Measurements from ENCODE around the gene ADORA2A.
A peak's percentile ranks its signal among the peaks of the same experiment; 100 is the strongest.

ADORA2A gene

GRCh38 chr22:24400034-24400725 is 27.2 kb upstream of the ADORA2A start:
- Histone ChIP-seq H3K4me1 (ENCODE audit: control insufficient read depth in 1 of 2, insufficient read depth in 1 of 2, low read depth in 1 of 2, low read length in 1 of 2) (peaks cover 6 to 9% of the 10 kb centered on the region in 2 experiments), H3K27me3 (no peaks in the 10 kb centered on the region), H3K4me3 (ENCODE audit: low read depth in 1 of 2, low read length in 1 of 2) (no peak overlapping the region), H3K27ac (no peak overlapping the region), H3K9me3 (no peaks in the 10 kb centered on the region), H3K36me3 (peaks cover 25% of the 10 kb centered on the region)
- TF ChIP-seq CTCF (IDR thresholded peaks at IDR 0.05) = no peak

- no peaks in the 10 kb centered on the region for H3K27me3 ChIP-seq
- H3K27ac ChIP-seq = peak overlapping the region; percentile 24
- peaks cover 6 to 9% of the 10 kb centered on the region in 2 experiments for H3K4me1 ChIP-seq (ENCODE audit: control insufficient read depth in 1 of 2, insufficient read depth in 1 of 2, low read depth in 1 of 2, low read length in 1 of 2)
- H3K9me3 ChIP-seq = no peaks in the 10 kb centered on the region
- peaks cover 21% of the 10 kb centered on the region for H3K36me3 ChIP-seq
- TF ChIP-seq CTCF (IDR thresholded peaks at IDR 0.05) = no peak
- H3K4me3 ChIP-seq (ENCODE audit: low read depth in 1 of 2, low read length in 1 of 2) = no peak overlapping the region
Observed at GRCh38 chr22:24400726-24401596, 26.4 kb upstream of the ADORA2A start.

- no peak for TF ChIP-seq CTCF (IDR thresholded peaks at IDR 0.05)
- Histone ChIP-seq H3K27ac (peak overlapping the region; percentile 24), H3K4me1 (ENCODE audit: control insufficient read depth in 1 of 2, insufficient read depth in 1 of 2, low read depth in 1 of 2, low read length in 1 of 2) (peaks cover 6 to 9% of the 10 kb centered on the region in 2 experiments), H3K36me3 (peaks cover 13% of the 10 kb centered on the region), H3K27me3 (no peaks in the 10 kb centered on the region), H3K4me3 (ENCODE audit: low read depth in 1 of 2, low read length in 1 of 2) (no peak overlapping the region), H3K9me3 (no peaks in the 10 kb centered on the region)
Observed at GRCh38 chr22:24401931-24402367, 25.4 kb upstream of the ADORA2A start.

- Histone ChIP-seq H3K36me3 (peaks cover 13% of the 10 kb centered on the region), H3K27me3 (no peaks in the 10 kb centered on the region), H3K27ac (peak overlapping the region; percentile 24), H3K4me1 (ENCODE audit: control insufficient read depth in 1 of 2, insufficient read depth in 1 of 2, low read depth in 1 of 2, low read length in 1 of 2) (peaks cover 6 to 9% of the 10 kb centered on the region in 2 experiments), H3K4me3 (ENCODE audit: low read depth in 1 of 2, low read length in 1 of 2) (no peak overlapping the region), H3K9me3 (no peaks in the 10 kb centered on the region)
- TF ChIP-seq CTCF (IDR thresholded peaks at IDR 0.05) = no peak
Observed at GRCh38 chr22:24402460-24403192, 24.8 kb upstream of the ADORA2A start.

- no peaks in the 10 kb centered on the region for H3K27me3 ChIP-seq
- no peak overlapping the region for H3K4me3 ChIP-seq (ENCODE audit: low read depth in 1 of 2, low read length in 1 of 2)
- no peak for TF ChIP-seq CTCF (IDR thresholded peaks at IDR 0.05)
- H3K4me1 ChIP-seq (ENCODE audit: control insufficient read depth in 1 of 2, insufficient read depth in 1 of 2, low read depth in 1 of 2, low read length in 1 of 2) = peaks cover 6 to 9% of the 10 kb centered on the region in 2 experiments
- H3K9me3 ChIP-seq = no peaks in the 10 kb centered on the region
- peaks cover 15% of the 10 kb centered on the region for H3K36me3 ChIP-seq
- no peak overlapping the region for H3K27ac ChIP-seq
Observed at GRCh38 chr22:24403346-24403745, 24.1 kb upstream of the ADORA2A start.

Measured in neutrophil (primary cell).